SK-N-SH (cell line): ENCODE results near the gene ASB8. TPM values are rescaled to one million over a fixed set of nuclear protein-coding genes. Genes with fewer than 3 reads are reported as not detected.

Experiments
- CTCF ChIA-PET: fragments of 300-600, 350-600 bp; formaldehyde crosslinking; extraction: SDS; loops from one replicate; lab custom pipeline; 2021; lab: Yijun Ruan, JAX
- POLR2A ChIA-PET: fragments of 350-600 bp; sonication (Branson Sonifier 250); formaldehyde crosslinking; extraction: SDS; loops from one replicate; lab custom pipeline; 2020; ENCODE audit warnings: antibody characterized with exemption, inconsistent platforms; lab: Yijun Ruan, JAX
- DNase-seq: peaks from one replicate; pipeline ENCODE4 v3.0.0; 2012
- H2AFZ ChIP-seq: fragments of 200-600 bp; sonication (generic); 2 replicates; pipeline ENCODE4 v1.8.1; 2016; ENCODE audit warnings: antibody characterized with exemption, mild to moderate bottlenecking, low read depth
- H3F3A ChIP-seq: fragments of 200-600 bp; sonication (generic); replicated peaks from 2 replicates; pipeline ENCODE3; 2016; ENCODE audit warnings: antibody characterized with exemption, mild to moderate bottlenecking; ENCODE audit not compliant: insufficient read depth
- H3K27ac ChIP-seq, 2 experiments: fragments of 200-500 bp in 1 of 2; fragments of 200-600 bp in 1 of 2; sonication (Bioruptor generic) in 1 of 2; sonication (generic), shearing (Covaris generic) in 1 of 2; 2 replicates each; pipeline versions ENCODE4 v1.5.1 to v1.6.1; 2014 to 2016; ENCODE audit warnings: low read depth in 2 of 2, inconsistent platforms in 1 of 2, low read length in 1 of 2, mild to moderate bottlenecking in 1 of 2, mixed read lengths in 1 of 2
- H3K27me3 ChIP-seq: fragments of 200-600 bp; sonication (generic), shearing (Covaris generic); 2 replicates; pipeline ENCODE4 v1.6.1; 2016; ENCODE audit warnings: mixed run types; ENCODE audit not compliant: insufficient read depth
- H3K36me3 ChIP-seq, 2 experiments: fragments of 200-500 bp in 1 of 2; fragments of 200-600 bp in 1 of 2; sonication (Bioruptor generic) in 1 of 2; sonication (generic) in 1 of 2; replicated peaks in 1 of 2; 2 replicates each; pipeline versions ENCODE3 to v1.5.1; 2014 to 2016; ENCODE audit warnings: low read length in 1 of 2, mild to moderate bottlenecking in 1 of 2; ENCODE audit not compliant: insufficient read depth in 2 of 2, control insufficient read depth in 1 of 2
- H3K4me1 ChIP-seq, 2 experiments: fragments of 200-500 bp in 1 of 2; fragments of 200-600 bp in 1 of 2; sonication (Bioruptor generic) in 1 of 2; sonication (generic), shearing (Covaris generic) in 1 of 2; 2 replicates each; pipeline versions ENCODE4 v1.5.1 to v1.6.1; 2014 to 2016; ENCODE audit warnings: low read depth in 1 of 2, low read length in 1 of 2, mixed run types in 1 of 2; ENCODE audit not compliant: insufficient read depth in 2 of 2, control insufficient read depth in 1 of 2
- H3K4me2 ChIP-seq: fragments of 200-600 bp; sonication (generic), shearing (Covaris generic); 2 replicates; pipeline ENCODE4 v1.6.1; 2017; ENCODE audit warnings: mixed run types
- H3K4me3 ChIP-seq, 2 experiments: fragments of 200-500 bp in 1 of 2; fragments of 200-600 bp in 1 of 2; sonication (Bioruptor generic) in 1 of 2; sonication (generic), shearing (Covaris generic) in 1 of 2; 2 replicates each; pipeline versions ENCODE4 v1.5.1 to v1.8.1; 2014 to 2016; ENCODE audit warnings: low read depth in 2 of 2, inconsistent platforms in 1 of 2, low read length in 1 of 2, mild to moderate bottlenecking in 1 of 2, mixed read lengths in 1 of 2, moderate library complexity in 1 of 2
- H3K79me2 ChIP-seq: fragments of 200-600 bp; sonication (generic); 2 replicates; pipeline ENCODE4 v1.8.1; 2017; ENCODE audit warnings: mild to moderate bottlenecking; ENCODE audit not compliant: insufficient read depth
- H3K9ac ChIP-seq: fragments of 200-600 bp; sonication (generic); 2 replicates; pipeline ENCODE4 v1.6.1; 2017; ENCODE audit warnings: mixed run types
- H3K9me2 ChIP-seq: fragments of 200-600 bp; sonication (generic); 2 replicates; pipeline ENCODE4 v1.6.1; 2017; ENCODE audit warnings: mixed run types
- H3K9me3 ChIP-seq: fragments of 200-600 bp; sonication (generic); 2 replicates; pipeline ENCODE4 v1.6.1; 2017; ENCODE audit warnings: mixed run types, mild to moderate bottlenecking, moderate library complexity
- H4K20me1 ChIP-seq: fragments of 200-600 bp; sonication (generic); 2 replicates; pipeline ENCODE4 v1.6.1; 2017; ENCODE audit warnings: mild to moderate bottlenecking, mixed run types; ENCODE audit not compliant: insufficient read depth
- CHD2 ChIP-seq: fragments of 150-350 bp; IDR thresholded peaks from 2 replicates; pipeline ENCODE4 v1.6.1; 2018; ENCODE audit warnings: low read length; ENCODE audit not compliant: partially characterized antibody
- FOSL2 ChIP-seq: IDR thresholded peaks from 2 replicates; pipeline ENCODE4 v1.4.0; 2012; ENCODE audit warnings: low read depth, mild to moderate bottlenecking, moderate library complexity, borderline replicate concordance
- FOXJ3 ChIP-seq: sonication (generic); formaldehyde crosslinking; IDR thresholded peaks from 2 replicates; pipeline ENCODE4 v1.5.1; 2020; ENCODE audit warnings: mild to moderate bottlenecking, missing genetic modification reagents
- GABPA ChIP-seq: IDR thresholded peaks from 2 replicates; pipeline ENCODE4 v1.4.0; 2012; ENCODE audit warnings: low read depth, mild to moderate bottlenecking
- GATA2 ChIP-seq: sonication (generic); formaldehyde crosslinking; IDR thresholded peaks from 2 replicates; pipeline ENCODE4 v1.5.0; 2020; ENCODE audit warnings: mild to moderate bottlenecking, missing genetic modification reagents
- MAX ChIP-seq: IDR thresholded peaks from 2 replicates; pipeline ENCODE4 v1.4.0; 2012; ENCODE audit warnings: low read depth
- MEF2A ChIP-seq: IDR thresholded peaks from 2 replicates; pipeline ENCODE4 v1.4.0; 2012; ENCODE audit warnings: low read depth, borderline replicate concordance
- MXI1 ChIP-seq: IDR thresholded peaks from 2 replicates; pipeline ENCODE4 v1.6.1; 2012; ENCODE audit warnings: mild to moderate bottlenecking, low read depth, low read length, improper control_type of control experiment
- PBX3 ChIP-seq: IDR thresholded peaks from 2 replicates; pipeline ENCODE4; 2012
- RAD21 ChIP-seq: IDR thresholded peaks from 2 replicates; pipeline ENCODE4 v1.6.1; 2012; ENCODE audit warnings: mild to moderate bottlenecking, low read length
- REST ChIP-seq: IDR thresholded peaks from 2 replicates; pipeline ENCODE4 v1.6.1; 2012; ENCODE audit warnings: mild to moderate bottlenecking, low read depth, low read length, moderate library complexity
- SIN3A ChIP-seq: IDR thresholded peaks from 2 replicates; pipeline ENCODE4 v1.6.1; 2012; ENCODE audit warnings: low read depth, mild to moderate bottlenecking, low read length, moderate library complexity, borderline replicate concordance
- TAF1 ChIP-seq: IDR thresholded peaks from 2 replicates; pipeline ENCODE4 v1.6.1; 2012; ENCODE audit warnings: low read depth, mild to moderate bottlenecking, low read length, moderate library complexity, borderline replicate concordance
- TCF12 ChIP-seq: IDR thresholded peaks from 2 replicates; pipeline ENCODE4 v1.4.0; 2012
- YY1 ChIP-seq: IDR thresholded peaks from 2 replicates; pipeline ENCODE4 v1.4.0; 2012; ENCODE audit warnings: low read depth, mild to moderate bottlenecking
- WGBS: methylation state at CpG from one replicate; pipeline ENCODE4 v1.1.6; 2017; ENCODE audit warnings: low lambda C conversion rate; 5-methylcytosine and 5-hydroxymethylcytosine counted together
- polyA plus RNA-seq, 3 experiments: library from polyadenylated mRNA; depleted of rRNA; stranded (reverse); fragments of >200 nt; gene quantifications; 2 replicates each; pipeline ENCODE4 v1.2.3, GENCODE V29; 2012
- TF ChIP-seq, protein P1 (sequence below): fragments of 150-350 bp; IDR thresholded peaks from 2 replicates; pipeline ENCODE4 v1.6.1; 2016; ENCODE audit warnings: mild to moderate bottlenecking, low read depth, low read length

The ASB8 gene
- polyA plus RNA-seq, 1 of the 3 experiments (the other 2 are of a cell fraction) = 13.8 TPM

GRCh38 chr12:48199774-48200221, 42.5 kb upstream of the ASB8 start:
- ChIA-PET CTCF (interaction anchor here (0.5 to 6.4 kb wide), 6 partner anchors 13 to 788 kb away, joined by 3 to 90 read pairs (median 4); partner anchors contain the start of gene CCDC184), POLR2A (interaction anchor here (1.5 kb wide), 1 partner anchor 17 kb away, joined by 3 read pairs; the partner anchor contains the start of gene CCDC184)
- no peak overlapping the region for H3K4me3 ChIP-seq
- H3K27ac ChIP-seq = no peak overlapping the region
- no peaks in the 10 kb centered on the region for H3K27me3 ChIP-seq
- no peaks in the 10 kb centered on the region for H4K20me1 ChIP-seq
- no peak overlapping the region for H3K4me2 ChIP-seq
- H3K9me2 ChIP-seq = no peaks in the 10 kb centered on the region
- peaks cover 0 to 9% of the 10 kb centered on the region in 2 experiments; a peak in 3 of 4 replicates for H3K4me1 ChIP-seq
- no peak overlapping the region; the same call in 1 of the 2 replicates for H2AFZ ChIP-seq
- H3K36me3 ChIP-seq = no peaks in the 10 kb centered on the region
- peaks cover 11% of the 10 kb centered on the region for H3F3A ChIP-seq
- TF ChIP-seq GABPA (no peak), PBX3 (no peak), MEF2A (no peak), RAD21 (no peak), FOXJ3 (CRISPR knock-in tag) (no peak), SIN3A (no peak), MXI1 (no peak), TAF1 (no peak), MAX (no peak), YY1 (no peak), GATA2 (CRISPR knock-in tag) (no peak), FOSL2 (no peak), CHD2 (no peak), REST (no peak), TCF12 (no peak)
- TF ChIP-seq, protein P1, sequence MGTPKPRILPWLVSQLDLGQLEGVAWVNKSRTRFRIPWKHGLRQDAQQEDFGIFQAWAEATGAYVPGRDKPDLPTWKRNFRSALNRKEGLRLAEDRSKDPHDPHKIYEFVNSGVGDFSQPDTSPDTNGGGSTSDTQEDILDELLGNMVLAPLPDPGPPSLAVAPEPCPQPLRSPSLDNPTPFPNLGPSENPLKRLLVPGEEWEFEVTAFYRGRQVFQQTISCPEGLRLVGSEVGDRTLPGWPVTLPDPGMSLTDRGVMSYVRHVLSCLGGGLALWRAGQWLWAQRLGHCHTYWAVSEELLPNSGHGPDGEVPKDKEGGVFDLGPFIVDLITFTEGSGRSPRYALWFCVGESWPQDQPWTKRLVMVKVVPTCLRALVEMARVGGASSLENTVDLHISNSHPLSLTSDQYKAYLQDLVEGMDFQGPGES = no peak
- H3K79me2 ChIP-seq = no peaks in the 10 kb centered on the region
- DNase-seq = no peak
- no peak overlapping the region for H3K9ac ChIP-seq
- 86% methylated on average over 3 of the region's 3 CpGs for WGBS
- no peaks in the 10 kb centered on the region for H3K9me3 ChIP-seq
